Measurements from ENCODE around the gene PPHLN1.
"Not testable (repeated sequence)": the region's sequence is repeated elsewhere in the genome, so short reads cannot be mapped to it uniquely, and the experiment has no call there.

PPHLN1 gene

DNA sequence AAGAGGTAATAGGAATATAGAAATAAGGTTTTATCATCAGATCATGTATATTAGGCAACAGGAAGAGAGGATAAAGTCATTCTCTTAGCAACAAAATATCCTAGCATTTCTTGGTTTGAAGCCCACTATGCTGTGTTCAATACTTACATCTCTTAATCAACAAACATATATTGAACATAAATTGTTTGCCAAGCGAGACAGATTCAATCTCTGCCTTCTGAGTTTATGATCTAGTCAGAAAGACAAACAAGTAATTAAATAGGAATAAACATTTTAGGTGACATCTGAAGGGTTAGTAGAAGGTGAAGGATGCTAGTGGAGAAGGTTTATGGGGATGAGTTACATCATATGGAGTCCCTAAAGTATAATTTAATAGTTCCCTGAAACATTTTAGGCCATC lies 54.8 kb downstream of the PPHLN1 start:
- DNase-seq, result no peak

DNA sequence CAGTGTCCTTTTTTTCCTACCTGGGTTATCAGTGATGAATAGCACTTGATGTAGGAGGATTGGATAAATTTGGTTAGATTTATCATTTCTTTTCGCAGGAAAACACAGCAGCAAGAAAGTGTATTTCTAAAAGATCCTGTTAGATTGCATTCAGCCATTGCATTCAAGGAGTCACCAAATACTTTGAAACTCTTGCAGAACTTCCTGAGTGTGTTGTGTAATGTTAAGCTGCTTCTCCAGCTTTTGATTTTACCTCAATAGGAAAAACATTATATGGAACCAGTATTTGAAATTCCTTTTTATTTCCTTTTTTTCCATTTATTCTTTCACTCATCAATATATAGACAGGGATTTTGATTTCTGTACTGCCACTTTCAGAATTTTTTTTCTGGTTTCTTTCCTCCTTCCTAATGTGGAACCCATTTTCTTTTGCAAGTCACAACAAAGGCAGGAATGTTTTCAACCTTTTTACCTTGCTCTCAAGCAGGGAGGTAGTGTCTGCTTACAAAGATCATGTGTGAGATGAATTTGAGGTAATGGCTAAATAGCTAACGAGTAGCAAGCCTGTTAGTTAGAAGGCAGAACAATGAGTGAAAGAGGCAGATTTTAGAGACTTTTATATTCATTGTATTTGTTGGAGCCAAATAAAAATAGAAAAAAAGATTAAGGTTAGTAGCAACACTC lies 56.2 kb downstream of the PPHLN1 start:
- no peak for DNase-seq

DNA sequence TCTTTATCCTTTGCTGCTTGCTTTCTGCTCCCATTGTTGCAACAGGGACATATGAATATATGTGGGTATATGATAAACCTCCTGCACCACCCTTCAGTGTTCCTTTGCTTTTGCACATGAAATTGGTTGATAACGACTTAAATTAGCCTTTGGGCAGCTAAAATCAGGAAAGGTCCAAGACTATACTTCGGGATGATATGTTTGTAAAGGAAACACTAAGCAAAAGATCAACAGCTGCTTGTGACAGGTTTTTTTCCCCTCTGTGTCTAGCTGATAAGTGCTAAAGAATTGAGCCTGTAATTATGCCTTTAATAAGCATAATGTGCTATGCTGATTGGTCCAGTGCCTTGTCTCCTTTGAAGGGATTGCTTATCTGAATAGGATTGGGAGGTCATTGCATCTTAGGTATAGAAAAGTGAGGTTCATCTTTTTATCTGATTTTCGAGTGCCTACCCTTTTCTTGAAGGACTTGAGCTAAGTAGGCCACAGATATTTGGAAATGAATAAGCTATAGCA lies 59.4 kb downstream of the PPHLN1 start:
- DNase-seq, result no peak

DNA sequence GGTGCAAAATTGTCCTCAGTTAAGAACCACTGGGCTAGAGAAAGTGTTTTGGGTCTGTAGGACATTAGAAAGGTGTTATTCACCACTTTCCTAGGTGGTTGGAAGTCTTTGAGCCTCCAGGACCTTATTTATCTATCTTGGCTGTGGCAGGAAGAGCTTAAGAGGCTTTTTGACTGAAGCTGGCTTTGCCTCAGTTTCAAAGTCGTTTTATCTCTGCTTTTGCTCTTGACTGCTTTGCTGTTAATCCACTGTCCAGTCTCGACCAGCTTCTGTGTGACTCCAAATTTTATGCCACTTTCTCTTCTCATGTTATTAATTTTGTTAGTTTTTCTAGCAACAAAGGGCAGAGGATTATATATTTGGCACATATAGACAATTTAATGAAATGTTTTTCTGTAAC lies 60.3 kb downstream of the PPHLN1 start:
- DNase-seq, result no peak

DNA sequence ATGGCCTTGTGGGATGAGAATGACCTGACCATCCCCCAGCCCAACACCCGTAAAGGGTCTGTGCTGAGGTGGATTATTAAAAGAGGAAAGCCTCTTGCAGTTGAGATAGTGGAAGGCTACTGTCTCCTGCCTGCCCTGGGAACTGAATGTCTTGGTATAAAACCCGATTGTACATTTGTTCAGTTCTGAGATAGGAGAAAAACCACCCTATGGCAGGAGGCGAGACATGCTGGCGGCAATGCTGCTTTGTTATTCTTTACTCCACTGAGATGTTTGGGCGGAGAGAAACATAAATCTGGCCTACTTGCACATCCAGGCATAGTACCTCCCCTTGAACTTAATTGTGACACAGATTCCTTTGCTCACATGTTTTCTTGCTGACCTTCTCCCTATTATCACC lies 62.1 kb downstream of the PPHLN1 start:
- DNase-seq, result not testable (repeated sequence)

DNA sequence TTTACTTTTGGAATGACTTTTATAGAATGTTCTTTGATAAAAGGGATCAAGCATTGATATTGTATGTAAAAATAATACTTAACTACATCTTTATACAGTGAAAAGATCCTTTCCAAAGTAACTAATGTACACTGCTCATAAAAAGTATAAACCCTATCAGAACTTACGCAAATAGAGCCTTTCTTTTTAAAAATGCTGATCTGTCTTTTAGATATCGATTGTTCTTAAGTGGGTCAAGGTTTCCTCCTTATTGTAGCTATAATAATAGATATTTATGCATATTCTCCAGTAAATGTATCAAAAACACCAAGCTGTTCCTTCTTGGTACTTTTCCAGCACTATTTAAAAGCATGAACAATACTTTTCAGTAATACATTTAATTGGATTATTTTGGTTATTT lies 68.5 kb downstream of the PPHLN1 start:
- DNase-seq, result no peak

DNA sequence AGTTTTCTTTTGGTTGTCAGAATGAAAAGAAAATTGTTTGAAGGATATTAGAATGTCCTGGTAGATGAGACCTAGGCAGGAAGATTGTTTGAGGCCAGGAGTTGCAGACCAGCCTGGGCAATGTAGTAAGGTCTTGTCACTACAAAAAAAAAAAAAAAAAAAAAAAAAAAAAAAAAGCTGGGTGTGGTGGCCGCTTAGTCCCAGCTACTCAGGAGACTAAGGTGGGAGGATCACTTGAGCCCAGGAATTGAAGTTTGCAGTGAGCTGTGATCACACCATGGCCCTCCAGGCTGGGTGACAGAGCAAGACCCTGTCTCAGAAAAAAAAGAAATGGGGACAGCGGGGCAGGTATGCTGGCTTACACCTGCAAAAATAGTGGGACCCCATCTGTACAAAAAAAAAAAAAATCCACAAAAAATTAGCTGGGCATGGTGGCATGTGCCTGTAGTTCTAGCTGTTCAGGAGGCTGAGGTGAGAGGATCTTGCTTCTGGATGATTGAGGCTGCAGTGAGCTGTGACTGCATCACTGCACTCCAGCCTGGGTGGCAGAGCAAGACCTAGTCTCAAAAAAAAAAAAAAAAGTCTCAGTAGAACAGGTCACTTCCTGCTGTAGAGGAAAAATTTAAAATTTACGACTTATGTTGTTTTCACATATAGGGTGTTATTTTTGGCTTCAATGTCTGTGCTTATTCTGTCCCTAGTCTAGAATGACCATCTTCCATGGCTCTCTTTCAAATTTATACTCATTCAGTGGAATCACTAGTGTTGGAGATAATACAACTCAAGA lies 70.7 kb downstream of the PPHLN1 start:
- no peak for DNase-seq

DNA sequence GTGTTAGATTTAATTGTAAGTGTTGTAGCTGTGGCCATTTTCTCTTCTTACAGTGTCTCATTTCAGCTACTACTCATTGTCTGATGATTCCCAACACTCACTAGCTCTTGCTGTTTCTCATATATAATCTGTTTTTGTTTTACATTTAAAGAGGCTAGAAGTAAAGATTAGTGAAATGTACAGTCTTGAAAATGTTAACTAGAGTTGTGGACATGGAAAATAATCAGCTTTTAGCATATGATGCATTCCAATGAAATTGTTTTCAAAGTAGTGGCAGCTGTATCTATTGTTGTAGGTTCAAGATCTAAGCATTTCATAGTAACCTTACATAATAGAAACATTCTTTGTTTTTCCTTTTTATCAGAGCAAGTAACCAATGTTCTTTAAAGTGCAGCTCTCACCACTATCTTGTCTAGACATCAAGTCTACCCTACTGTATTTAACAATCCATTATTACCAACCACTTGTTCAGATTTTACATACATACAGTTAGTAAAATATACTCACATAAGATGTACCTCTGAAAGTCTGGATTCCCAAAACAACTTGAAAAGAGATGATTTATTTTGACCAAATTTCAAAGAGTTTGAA lies 76.9 kb downstream of the PPHLN1 start:
- DNase-seq, result no peak

DNA sequence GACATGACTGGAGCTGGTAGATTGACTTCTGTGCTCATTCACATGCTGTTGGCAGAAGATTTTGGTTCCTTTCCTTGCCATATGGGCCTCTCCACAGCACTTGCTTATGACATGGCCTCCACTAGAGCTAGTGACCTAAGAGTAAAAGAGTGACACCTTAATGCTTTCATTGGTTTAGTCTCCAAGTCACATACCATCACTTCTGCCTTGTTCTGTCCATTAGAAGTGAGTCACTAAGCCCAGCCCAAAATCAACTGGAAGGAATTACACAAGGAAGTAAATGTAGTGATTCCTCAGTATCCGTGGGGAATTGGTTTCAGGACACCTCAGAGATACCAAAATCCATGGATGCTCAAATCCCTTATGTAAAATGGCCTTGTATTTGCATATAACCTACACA lies 81.3 kb downstream of the PPHLN1 start:
- DNase-seq, result no peak

DNA sequence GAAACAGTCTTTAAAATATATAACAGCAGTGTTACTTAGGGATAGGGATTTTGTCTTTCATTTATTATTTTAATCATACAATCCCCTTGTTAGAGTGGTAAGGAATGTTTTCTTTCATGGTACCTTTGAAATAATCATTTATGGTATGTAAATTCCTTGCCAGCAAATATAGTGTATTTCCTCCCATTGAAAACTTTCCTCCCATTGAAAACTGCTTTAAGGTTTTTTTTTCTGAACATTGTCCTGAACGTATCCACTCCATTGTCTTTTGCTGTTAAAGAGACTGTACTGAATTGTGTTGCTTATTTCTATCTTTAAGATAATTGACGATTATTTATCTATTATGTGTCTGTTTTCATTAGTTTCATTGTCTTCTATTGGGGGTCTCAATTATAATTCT lies 83.5 kb downstream of the PPHLN1 start:
- no peak for DNase-seq

DNA sequence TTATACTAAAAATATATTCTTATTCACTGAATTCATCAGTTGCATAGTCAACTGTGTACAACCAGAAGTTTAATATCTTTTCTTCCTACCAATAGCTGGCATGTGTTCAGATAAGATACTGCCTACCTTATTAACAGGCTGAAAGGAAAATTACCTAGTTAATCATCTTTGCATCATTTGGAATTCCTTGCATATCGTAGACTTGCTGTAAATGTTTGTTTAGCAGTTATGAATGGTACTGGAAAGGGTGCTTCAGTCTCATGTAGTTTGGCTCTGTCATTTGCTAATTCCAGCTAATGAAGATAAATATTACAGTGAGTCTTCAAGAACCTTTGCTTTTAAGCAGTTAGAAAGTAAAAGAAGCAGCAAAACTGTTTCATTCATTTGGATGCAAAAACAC lies 84.4 kb downstream of the PPHLN1 start:
- DNase-seq, result no peak

DNA sequence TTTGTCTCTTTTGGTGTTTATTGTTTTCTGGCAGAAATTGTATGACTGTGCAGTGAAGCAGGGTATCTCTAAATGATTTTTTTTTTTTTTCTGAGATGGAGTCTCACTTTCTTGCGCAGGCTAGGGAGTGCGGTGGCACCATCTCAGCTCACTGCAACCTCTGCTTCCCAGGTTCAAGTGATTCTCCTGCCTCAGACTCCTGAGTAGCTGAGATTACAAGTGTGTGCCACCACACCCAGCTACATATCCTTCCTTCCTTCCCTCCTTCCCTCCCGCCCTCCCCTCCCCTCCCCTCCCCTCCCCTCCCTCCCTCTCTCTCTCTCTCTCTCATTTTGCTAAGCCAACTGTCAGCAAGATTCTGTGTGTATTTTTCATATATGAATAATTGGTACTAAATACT lies 94.4 kb downstream of the PPHLN1 start:
- DNase-seq, result no peak

DNA sequence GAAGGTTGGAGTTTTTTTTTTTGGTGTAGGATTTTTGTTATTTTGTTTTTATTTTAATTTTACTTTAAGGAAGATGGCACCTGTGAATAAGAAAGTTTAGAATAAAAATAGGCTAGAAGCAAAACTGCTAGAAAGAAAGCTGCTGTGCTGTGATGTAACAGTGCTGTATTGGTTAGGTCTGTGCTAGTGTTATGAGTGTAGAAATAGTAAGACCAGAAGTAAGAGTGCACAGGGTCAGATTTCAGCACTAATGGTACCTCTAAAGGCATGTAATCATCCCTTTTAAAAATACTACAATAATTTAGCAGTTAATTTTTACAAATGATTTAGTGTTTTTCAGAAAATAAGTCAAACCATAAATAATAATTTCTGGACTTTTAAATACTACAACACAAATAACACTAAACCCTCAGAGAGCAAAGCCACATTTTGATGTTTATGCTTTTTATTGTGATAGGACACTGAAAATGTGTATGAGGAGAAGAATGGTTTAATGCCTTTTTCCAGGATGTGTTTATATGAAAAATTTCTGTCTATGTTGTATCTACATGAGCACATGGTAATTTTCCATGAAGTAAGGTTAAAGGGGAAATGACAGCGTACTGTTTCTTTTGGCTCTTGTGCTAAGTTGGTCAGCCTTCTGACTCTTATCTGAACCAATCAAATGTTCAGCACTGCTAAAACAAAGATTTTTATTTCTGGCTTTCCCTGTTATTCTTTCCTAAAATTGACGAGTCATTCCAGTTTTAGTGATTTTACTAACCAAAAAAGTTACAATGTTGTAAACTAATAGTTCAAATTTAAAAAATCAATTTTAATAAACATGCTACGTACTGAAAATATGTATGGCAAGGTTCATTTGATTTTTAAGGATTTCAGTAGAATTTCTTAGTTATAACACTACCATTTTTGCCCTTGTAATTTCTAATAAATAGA lies 96.1 kb downstream of the PPHLN1 start:
- DNase-seq, result no peak

DNA sequence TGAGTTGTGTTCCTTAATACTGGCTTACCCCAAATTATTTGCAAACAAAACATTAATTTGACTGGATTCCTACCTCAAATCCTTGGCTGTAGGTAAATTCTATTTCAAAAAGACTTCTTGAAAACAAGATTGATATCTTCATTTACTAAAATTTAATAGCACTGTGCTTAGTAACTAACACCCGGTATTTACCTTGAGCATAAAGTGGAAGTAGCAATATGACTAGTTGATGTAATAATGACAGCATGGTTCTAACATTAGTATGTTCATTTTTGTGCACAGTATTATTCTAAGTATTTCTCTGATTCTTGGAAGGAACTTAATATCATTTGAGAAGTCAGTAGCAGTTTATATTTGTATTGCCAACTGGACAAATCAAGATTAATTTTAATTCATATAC lies 96.8 kb downstream of the PPHLN1 start:
- DNase-seq, result no peak

DNA sequence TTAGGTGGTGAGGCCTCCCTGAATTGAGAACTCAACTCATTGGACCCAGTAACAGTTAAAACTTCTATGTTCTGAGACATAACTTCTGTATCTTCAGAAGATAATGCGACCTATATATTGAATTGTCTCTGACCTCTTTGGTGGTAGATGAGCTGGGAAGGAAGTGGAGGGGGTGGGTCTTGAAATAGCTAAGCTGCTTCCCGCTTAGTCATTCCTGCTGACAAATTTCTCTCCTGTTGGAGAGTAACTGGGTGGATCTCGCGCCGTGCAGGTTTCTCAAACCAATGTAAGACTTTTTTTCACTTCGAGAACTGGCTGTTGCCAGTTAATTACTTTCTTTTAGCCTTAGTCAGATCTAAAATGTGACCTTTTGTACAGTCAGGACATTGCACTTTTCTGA lies 100.8 kb downstream of the PPHLN1 start:
- no peak for DNase-seq

DNA sequence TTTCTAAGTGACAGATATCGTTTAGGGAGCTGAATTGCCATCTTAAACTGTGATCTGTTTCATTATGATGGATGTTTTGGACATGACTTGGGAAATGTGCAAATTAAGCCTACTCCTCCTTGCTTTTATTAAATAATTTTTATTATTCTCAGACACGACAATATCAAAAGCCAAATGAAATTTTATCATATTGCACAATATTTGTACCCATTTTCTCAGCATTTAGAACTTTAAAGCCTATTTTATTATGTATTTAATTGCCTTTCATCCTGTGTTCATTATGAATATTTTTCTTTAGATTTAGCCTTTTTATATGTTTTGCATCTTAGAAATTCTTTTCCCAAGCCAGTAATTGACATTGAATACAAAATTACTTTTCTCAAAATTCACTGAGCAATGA lies 102.9 kb downstream of the PPHLN1 start:
- no peak for DNase-seq

DNA sequence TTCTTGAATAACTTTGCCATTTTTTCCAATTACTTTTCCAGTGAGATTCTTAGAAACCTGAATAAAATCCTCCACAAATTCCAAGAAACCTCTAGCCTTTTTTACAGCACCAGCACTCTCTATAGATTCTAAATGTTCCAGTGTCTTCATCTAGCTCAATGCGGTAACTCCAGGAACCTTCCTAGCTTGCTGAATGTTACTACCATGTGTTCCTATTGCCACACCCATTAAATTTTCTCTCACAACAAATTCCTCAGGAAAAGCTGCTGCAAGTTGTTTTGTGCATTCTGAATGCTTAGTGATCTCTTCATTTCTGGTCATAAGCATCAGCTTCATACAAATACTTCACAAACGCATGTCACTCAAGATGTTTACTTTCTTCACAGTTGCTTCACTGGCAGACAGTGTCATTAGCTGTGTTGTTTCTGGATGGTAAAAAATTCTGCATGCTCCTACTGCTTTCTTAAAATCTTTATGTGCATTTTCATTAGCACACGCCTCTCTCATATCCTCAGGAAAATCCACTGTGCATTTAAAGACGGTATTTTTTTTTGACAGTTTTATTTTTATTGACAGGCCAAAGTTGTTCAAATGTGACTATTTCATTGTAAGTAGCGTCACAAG lies 106.7 kb downstream of the PPHLN1 start:
- no peak for DNase-seq

DNA sequence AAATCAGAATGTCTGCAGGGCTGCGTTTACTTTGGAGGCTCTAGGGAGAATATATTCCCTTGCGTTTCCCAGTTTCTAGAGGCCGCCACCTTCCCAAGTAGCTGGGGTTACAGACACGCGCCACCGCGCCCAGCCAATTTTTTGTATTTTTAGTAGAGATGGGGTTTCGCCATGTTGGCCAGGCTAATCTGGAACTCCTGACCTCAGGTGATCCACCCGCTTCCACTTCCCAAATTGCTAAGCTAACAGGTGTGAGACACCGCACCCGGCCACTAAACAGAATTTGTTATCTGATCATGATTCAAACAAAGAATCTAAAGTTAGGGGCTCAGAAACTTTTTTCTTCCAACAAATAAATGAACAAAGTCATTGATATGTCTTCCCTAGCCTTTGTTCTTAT lies 114.6 kb downstream of the PPHLN1 start:
- DNase-seq, result no peak

DNA sequence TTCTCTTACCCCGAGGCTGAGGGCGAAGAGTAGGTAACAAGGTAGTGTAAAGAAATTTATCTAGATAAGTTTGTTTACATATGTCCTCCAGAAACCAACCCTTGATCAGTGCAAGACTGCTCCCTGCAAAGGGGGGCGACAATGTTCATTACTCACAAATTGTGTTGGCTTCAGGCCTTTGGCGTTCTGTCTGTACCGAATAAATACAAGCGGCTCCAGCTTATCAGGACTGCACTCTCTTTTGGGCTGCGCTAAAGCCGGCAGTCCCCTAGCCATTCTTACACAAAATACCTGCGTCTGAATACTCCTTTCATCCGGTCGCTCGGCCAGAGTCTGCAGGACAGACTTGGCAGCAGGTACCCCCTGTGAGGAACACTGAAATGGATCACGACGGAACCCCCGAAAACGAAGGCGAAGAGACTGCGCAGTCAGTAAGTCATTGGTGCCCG lies 116.4 kb downstream of the PPHLN1 start:
- DNase-seq, result no peak

DNA sequence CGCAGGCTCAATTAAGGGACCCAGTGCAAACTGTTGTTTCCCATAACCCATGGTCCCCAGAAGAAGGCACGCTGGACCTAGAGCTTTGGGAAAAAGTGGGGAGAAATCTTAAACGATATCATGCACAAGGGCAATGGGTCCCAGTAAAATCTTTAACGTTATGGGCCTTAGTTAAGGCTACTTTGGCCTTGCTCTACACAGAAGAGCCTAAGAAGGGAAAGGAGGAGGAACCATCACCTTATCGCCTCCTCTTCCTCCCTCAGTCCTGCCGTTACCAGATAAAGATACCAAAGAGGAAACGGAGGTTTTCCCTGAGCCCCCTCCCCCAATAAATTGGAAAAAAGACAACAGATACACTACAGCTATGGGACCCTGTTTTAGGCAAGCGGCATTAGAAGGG lies 116.9 kb downstream of the PPHLN1 start:
- no peak for DNase-seq

DNA sequence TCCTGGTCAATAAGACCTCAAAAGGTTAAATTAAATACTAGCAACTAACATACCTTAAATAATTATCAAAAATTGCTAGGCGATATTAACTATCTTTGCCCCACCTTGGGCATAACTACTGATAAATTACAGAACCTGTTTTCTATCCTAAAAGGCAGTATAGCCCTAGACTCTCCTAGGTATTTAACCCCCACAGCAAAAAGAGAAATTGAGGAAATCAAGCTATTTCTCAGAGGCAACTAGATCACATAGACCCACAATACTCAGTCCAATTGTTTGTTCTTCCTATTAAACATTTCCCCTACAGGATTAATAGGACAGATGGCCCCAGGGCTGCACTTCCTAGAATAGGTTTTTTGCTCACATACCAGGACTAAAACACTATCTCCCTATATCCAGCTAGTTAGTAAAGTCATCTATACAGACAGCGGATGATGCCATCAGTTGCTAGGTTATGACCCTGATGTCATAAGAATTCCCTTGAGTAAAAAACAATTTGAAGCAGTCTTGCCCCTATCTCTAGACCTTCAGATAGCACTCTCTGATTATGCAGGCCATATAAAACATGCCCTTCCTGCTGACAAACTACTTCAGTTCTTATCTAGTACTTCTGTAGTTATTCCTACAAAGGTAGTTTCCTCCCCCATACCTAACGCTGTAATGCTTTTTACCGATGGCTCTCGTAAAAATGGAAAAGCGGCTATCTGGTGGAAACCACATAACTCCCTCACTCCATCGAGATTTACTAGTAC lies 118.4 kb downstream of the PPHLN1 start:
- no peak for DNase-seq

DNA sequence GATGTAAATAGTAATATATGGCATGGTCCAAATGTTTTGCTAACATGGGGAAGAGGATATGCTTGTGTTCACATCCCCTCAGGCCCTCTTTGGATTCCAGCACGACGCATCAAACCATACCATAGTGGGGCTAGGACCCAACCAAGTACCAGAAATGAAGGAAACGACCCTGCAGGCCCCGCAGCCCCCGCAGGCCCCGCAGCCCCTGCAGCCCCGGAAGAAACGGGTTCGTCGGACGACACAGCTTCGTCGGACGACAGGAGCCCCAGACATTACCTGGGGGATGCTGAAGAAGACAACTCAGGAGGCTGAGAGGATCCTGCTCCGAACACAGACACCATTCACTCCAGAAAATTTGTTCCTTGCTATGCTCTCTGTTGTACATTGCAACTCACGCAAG lies 119.9 kb downstream of the PPHLN1 start:
- no peak for DNase-seq

Data from eye (tissue), 1 donor.